Rectal smooth muscle tissue (tissue), 1 donor: Measurements from ENCODE around the gene FLOT1.
A peak's percentile ranks its signal among the peaks of the same experiment; 100 is the strongest.
"Not testable (repeated sequence)": the region's sequence is repeated elsewhere in the genome, so short reads cannot be mapped to it uniquely, and the experiment has no call there.

ENCODE experiments used
- H3K27ac ChIP-seq: one replicate; pipeline ENCODE4 v1.7.0; 2013; ENCODE audit warnings: low read depth, low read length, inconsistent platforms
- H3K27me3 ChIP-seq: one replicate; pipeline ENCODE4 v1.7.0; 2013; ENCODE audit warnings: low read length; ENCODE audit not compliant: control insufficient read depth, insufficient read depth
- H3K36me3 ChIP-seq: one replicate; pipeline ENCODE4 v1.7.0; 2013; ENCODE audit warnings: low read length; ENCODE audit not compliant: control insufficient read depth, insufficient read depth
- H3K4me1 ChIP-seq: one replicate; pipeline ENCODE4 v1.7.0; 2013; ENCODE audit warnings: low read length; ENCODE audit not compliant: control insufficient read depth, insufficient read depth
- H3K4me3 ChIP-seq: one replicate; pipeline ENCODE4 v1.7.0; 2013; ENCODE audit warnings: low read length
- H3K9ac ChIP-seq: one replicate; pipeline ENCODE4 v1.7.0; 2013; ENCODE audit warnings: low read length

The FLOT1 gene

DNA sequence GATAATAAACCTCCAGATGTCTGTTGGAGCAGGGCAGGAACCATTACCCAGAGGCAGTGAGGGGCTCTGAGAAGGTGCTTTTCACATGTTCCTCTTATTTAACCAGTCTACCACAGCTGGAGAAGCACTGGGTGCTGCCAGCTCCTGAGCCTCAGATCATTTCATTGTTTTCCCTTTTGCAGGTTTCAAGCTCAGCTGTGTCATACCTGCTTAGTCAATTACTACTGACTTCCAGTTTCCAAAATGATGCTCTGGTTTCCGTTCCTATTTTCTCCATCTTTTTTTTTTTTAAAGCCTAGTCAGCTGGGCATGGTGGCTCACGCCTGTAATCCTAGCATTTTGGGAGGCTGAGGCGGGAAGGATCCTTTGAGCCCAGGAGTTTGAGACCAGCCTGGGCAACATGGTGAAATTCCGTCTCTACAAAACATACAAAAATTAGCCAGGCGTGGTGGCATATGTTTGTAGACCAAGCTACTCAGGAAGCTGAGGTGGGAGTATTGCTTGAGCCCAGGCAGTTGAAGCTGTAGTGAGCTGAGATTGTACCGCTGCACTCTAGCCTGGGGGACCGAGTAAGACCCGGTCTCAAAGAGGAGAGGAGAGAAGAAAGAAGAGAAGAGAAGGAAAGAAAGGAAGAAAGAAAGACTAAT is 6.7 kb downstream of the FLOT1 start:
- no peak overlapping the region for H3K4me3 ChIP-seq
- peaks cover 4% of the 10 kb centered on the region for H3K4me1 ChIP-seq
- H3K27me3 ChIP-seq, result no peaks in the 10 kb centered on the region
- H3K36me3 ChIP-seq, result peaks cover 46% of the 10 kb centered on the region
- H3K27ac ChIP-seq, result no peak overlapping the region
- no peak overlapping the region for H3K9ac ChIP-seq

DNA sequence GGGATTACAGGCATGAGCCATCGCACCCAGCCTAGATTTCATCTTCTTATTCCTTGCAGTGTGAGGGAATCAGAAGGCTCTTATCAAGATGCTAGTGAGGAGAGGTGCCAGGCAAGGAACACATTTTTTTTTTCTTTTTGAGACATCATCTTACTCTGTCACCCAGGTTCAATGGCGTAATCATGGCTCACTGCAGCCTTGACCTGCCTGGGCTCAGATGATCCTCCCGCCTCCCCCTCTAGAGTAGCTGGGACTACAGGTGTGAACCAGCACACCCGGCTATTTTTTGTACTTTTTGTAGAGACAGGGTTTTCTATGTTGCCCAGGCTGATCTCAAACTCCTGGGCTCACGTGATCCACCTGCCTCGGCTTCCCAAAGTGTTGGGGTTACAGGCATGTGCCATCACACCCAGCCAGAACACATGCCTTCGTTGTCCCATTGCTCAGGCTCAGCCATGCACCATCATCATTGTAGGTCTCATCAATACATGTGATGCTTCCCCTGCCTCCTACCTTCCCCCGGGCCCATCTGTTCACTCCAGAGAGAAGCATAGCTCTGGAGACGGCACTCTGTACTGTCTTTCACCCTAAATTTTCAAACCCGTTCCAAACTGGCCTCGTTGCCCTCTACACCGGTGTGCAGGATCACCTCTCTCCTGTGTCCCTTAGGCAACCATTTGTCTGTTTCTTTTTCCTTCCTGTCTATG is 10.1 kb downstream of the FLOT1 start:
- Histone ChIP-seq H3K27me3 (no peaks in the 10 kb centered on the region), H3K4me1 (peaks cover 2% of the 10 kb centered on the region), H3K9ac (no peak overlapping the region), H3K27ac (no peak overlapping the region), H3K36me3 (peaks cover 41% of the 10 kb centered on the region), H3K4me3 (no peak overlapping the region)

DNA sequence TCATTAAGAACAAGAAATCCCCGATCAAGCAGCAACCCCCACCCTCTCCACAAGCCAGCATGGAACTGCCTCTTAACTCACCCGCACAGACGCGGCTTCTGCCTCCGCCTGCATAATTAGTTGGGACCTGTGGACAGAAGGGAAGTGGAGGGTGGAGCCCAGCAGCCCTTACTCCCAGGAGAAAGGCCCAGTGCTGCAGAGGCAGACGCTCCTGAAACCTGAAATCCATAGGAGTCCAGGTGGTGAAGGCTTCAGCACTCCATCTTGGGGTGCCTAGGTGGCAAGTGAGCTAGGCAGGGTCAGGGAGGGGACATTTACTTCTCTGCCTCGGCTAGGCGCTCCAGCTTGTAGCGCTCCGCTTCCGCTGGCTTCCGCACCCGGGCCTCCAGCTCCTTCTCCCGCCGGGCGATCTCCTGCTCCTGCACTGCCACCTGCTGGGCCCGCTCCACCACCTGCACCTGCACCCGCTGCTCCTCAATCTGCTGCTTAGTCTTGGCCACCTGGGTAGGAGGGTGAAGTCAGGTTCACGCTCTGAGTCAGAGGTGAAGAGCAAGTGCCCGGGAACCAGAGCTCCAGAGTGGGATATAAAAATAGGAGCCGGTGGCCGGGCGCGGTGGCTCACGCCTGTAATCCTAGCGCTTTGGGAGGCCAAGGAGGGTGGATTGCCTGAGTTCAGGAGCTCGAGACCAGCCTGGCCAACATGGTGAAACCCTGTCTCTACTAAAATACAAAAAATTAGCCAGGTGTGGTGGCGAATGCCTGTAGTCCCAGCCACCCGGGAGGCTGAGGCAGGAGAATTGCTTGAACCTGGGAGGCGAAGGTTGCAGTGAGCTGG is 11.7 kb downstream of the FLOT1 start:
- Histone ChIP-seq H3K4me1 (peaks cover 2% of the 10 kb centered on the region), H3K27ac (no peak overlapping the region), H3K36me3 (peaks cover 43% of the 10 kb centered on the region), H3K9ac (no peak overlapping the region), H3K27me3 (no peaks in the 10 kb centered on the region), H3K4me3 (no peak overlapping the region)

DNA sequence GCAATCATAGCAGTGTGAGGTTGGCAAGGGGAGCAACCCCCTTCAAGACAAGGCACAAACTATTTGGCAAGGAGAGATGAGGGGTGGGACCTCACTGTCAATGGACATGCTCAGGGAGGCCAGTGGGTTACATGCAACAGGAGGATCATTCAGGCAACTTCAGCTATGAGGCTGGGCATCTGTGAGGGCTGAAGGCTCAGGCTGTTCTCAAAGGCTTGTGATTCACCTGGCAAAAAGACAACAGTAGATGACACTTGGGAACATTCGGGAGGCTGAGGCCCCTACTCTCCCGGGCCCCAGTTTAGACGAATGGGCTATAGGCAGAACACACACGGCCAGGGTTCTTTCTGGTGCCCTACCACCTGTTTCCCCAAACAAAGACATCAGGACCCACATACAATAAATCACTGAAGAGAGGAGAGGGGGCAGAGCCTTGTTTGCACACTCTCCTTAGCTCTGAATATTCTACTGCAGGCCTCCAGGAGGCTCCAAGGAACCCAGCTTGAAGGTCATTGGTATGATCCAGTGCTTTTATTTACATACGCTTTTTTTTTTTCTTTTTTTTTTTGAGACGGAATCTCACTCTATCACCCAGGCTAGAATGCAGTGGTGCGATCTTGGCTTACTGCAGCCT is 14.4 kb downstream of the FLOT1 start:
- Histone ChIP-seq H3K4me3 (no peak overlapping the region), H3K4me1 (peaks cover 2% of the 10 kb centered on the region), H3K27ac (peak overlapping the region; percentile 25), H3K9ac (no peak overlapping the region), H3K27me3 (no peaks in the 10 kb centered on the region), H3K36me3 (peaks cover 52% of the 10 kb centered on the region)

DNA sequence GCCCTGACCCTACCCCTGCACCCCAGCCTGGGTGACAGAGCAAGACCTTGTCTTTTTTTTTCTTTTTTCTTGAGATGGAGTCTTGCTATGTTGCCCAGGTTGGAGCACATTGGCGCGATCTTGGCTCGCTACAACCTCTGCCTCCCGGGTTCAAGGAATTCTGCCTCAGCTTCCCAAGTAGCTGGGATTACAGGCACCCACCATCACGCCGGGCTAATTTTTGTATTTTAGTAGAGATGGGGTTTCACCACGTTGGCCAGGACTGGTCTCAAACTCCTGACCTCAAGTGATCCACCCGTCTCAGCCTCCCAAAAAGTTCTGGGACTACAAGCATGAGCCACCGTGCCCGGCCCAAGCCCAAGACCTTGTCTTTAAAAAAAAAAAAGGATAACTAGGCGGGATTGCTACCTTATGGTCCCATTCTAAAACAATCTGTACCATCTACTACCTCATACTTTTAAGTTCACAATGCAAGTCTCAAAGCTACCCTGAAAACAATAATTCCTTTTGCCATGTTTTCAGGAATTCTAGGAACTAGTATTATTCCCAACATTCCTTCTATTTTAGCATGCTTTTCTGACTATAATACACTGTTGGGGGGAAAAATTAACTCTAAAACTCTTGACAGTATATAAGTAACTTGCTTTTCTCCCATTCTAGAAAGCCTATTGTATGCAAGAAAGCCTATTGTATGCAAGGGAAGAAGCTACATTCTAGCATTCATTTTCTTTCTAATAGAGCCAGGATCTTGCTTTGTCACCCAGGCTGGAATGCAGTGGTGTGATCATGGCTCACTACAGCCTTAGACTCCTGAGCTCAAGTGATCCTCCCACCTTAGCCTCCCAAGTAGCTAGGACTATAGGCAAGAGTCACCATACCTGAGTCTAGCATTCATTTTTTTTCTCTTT is 15.7 kb downstream of the FLOT1 start:
- H3K27me3 ChIP-seq, result no peaks in the 10 kb centered on the region
- H3K36me3 ChIP-seq, result peaks cover 51% of the 10 kb centered on the region
- no peak overlapping the region for H3K27ac ChIP-seq
- H3K9ac ChIP-seq, result no peak overlapping the region
- no peak overlapping the region for H3K4me3 ChIP-seq
- H3K4me1 ChIP-seq, result peaks cover 2% of the 10 kb centered on the region

DNA sequence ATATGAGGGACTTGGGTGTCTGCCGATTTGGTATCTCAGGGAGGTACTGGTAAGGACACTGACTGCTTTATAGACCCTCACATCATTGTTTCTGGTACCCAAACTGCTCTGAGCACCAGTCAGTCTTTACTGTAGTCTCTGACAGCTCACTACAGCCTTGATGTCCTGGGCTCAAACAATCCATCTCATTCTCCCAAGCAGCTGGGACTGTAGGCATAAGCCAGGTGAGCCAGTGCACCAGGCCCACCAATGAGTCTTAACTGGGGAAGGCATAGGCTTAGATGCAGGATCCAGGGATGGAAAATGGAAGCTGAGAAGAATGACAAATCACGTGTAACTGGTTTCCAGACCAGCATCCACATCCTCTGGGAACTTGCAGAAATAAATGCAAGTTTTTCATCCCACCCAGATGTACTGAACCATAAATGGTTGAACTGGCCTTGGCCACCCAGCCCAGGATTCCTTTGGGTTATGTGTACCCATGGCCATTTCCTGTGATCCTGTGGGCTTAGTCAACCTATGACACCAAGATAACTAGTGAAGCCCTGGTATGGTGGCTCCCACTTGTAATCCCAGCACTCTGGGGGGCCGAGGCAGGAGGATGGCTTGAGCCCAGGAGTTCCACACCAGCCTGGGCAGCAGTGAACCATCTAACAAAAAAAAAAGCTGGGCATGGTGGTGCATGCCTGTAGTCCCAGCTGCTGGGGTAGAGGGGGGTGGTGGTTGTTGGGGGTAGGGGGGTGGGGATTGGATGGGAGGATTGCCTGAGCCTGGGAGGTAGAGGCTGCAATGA is 16.6 kb downstream of the FLOT1 start:
- H3K9ac ChIP-seq, result no peak overlapping the region
- no peak overlapping the region for H3K4me3 ChIP-seq
- H3K36me3 ChIP-seq, result peaks cover 47% of the 10 kb centered on the region
- no peaks in the 10 kb centered on the region for H3K27me3 ChIP-seq
- H3K4me1 ChIP-seq, result peaks cover 2% of the 10 kb centered on the region
- H3K27ac ChIP-seq, result peak overlapping the region; percentile 33

DNA sequence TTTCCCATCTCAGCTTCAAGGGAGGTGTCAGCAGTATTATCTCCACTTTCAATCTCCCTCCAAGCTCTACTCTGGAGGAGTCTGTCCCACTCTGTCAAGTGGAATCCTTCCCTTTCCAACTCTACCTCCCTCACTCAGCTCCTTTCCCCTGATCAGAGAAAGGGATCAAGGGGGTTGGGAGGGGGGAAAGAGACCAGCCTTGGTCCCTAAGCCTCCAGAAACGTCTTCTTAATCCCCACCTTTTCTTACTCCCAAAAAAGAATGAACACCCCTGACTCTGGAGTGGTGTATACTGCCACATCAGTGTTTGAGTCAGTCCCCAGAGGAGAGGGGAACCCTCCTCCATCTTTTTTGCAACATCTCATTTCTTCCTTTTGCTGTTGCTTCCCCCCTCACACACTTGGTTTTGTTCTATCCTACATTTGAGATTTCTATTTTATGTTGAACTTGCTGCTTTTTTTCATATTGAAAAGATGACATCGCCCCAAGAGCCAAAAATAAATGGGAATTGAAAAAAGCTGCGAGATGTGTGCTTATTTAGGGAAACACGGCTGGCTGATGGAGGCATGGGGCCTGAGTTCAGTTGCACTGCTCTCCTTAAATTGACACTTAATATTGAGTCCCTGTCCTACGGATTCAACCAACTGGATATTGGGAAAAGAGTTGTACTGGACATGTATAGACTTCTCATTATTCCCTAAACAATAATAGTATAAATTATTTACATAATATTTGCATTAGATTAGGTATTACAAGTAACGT is 17.4 kb downstream of the FLOT1 start:
- Histone ChIP-seq H3K36me3 (peaks cover 44% of the 10 kb centered on the region), H3K27me3 (no peaks in the 10 kb centered on the region), H3K4me1 (no peaks in the 10 kb centered on the region), H3K27ac (no peak overlapping the region), H3K4me3 (no peak overlapping the region), H3K9ac (no peak overlapping the region)

DNA sequence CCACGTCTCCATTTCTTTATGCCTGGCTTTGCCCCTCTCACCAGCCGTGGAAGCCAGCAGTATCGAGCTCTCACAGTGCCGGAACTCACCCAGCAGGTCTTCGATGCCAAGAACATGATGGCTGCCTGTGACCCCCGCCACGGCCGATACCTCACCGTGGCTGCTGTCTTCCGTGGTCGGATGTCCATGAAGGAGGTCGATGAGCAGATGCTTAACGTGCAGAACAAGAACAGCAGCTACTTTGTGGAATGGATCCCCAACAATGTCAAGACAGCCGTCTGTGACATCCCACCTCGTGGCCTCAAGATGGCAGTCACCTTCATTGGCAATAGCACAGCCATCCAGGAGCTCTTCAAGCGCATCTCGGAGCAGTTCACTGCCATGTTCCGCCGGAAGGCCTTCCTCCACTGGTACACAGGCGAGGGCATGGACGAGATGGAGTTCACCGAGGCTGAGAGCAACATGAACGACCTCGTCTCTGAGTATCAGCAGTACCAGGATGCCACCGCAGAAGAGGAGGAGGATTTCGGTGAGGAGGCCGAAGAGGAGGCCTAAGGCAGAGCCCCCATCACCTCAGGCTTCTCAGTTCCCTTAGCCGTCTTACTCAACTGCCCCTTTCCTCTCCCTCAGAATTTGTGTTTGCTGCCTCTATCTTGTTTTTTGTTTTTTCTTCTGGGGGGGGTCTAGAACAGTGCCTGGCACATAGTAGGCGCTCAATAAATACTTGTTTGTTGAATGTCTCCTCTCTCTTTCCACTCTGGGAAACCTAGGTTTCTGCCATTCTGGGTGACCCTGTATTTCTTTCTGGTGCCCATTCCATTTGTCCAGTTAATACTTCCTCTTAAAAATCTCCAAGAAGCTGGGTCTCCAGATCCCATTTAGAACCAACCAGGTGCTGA is 18.4 kb downstream of the FLOT1 start:
- H3K4me3 ChIP-seq, H3K27ac ChIP-seq, H3K4me1 ChIP-seq, H3K9ac ChIP-seq, H3K27me3 ChIP-seq: not testable (repeated sequence)
- peaks cover 35% of the 10 kb centered on the region for H3K36me3 ChIP-seq

DNA sequence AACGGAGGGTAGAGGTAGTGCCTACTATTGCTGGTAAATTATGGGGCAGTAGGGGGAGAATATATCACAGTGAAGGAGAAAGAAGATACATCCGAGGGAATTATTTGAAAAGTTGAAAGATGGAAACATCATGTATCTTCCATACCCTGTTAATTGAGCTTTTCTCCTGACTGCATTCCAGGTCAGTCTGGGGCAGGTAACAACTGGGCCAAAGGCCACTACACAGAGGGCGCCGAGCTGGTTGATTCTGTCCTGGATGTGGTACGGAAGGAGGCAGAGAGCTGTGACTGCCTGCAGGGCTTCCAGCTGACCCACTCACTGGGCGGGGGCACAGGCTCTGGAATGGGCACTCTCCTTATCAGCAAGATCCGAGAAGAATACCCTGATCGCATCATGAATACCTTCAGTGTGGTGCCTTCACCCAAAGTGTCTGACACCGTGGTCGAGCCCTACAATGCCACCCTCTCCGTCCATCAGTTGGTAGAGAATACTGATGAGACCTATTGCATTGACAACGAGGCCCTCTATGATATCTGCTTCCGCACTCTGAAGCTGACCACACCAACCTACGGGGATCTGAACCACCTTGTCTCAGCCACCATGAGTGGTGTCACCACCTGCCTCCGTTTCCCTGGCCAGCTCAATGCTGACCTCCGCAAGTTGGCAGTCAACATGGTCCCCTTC is 19.2 kb downstream of the FLOT1 start:
- not testable (repeated sequence) for H3K27me3 ChIP-seq, H3K4me1 ChIP-seq, H3K9ac ChIP-seq, H3K4me3 ChIP-seq, H3K27ac ChIP-seq
- H3K36me3 ChIP-seq, result peaks cover 35% of the 10 kb centered on the region
